Cardiac muscle cell (in vitro differentiated cells and primary cell): ENCODE data around the gene ADH5. TPM values are rescaled to one million over a fixed set of nuclear protein-coding genes. Genes with fewer than 3 reads are reported as not detected.

Source experiments
- DNase-seq, 2 donors: peaks; one replicate each; pipeline versions ENCODE4 v3.0.0 to v3.0.0-alpha.2; 2010 to 2017; ENCODE audit warnings: low read depth in 1 of 2, low spot score in 1 of 2
- H3K27ac ChIP-seq: fragments of 200-600 bp; sonication (generic); 2 replicates; pipeline ENCODE4 v1.5.1; 2016
- H3K27me3 ChIP-seq: fragments of 200-600 bp; sonication (generic); 2 replicates; pipeline ENCODE4 v1.6.0; 2016; ENCODE audit warnings: control low read depth
- H3K36me3 ChIP-seq: fragments of 200-600 bp; sonication (generic); 2 replicates; pipeline ENCODE4 v1.5.1; 2016; ENCODE audit warnings: control low read depth
- H3K4me1 ChIP-seq: fragments of 200-600 bp; sonication (generic); 2 replicates; pipeline ENCODE4 v1.8.1; 2017; ENCODE audit warnings: low read depth, mild to moderate bottlenecking, mixed run types
- H3K4me3 ChIP-seq: fragments of 200-600 bp; sonication (generic); 2 replicates; pipeline ENCODE4 v1.5.1; 2016; ENCODE audit warnings: mild to moderate bottlenecking
- H3K9me3 ChIP-seq: fragments of 200-600 bp; sonication (generic); 2 replicates; pipeline ENCODE4 v1.5.1; 2017; ENCODE audit warnings: low read depth, mild to moderate bottlenecking, control low read depth
- CTCF ChIP-seq: IDR thresholded peaks from 2 replicates; pipeline ENCODE4 v1.5.1; 2012; ENCODE audit warnings: low read depth, mild to moderate bottlenecking, low read length
- polyA plus RNA-seq: library from polyadenylated mRNA; unstranded; fragments of >200 nt; fragmentation: Nextera tagmentation; extraction: Ambion mirVana; gene quantifications from 2 replicates; pipeline ENCODE4 v1.2.1, GENCODE V29; 2016
- total RNA-seq: library from RNA; depleted of rRNA; stranded (reverse); fragments of >200 nt; gene quantifications from 2 replicates; pipeline ENCODE4 v1.2.3, GENCODE V29; 2016

The ADH5 gene
- total and polyA plus RNA-seq, 2 experiments from 2014 or later, result 148 to 177 TPM

- Histone ChIP-seq H3K36me3 (peaks cover 17% of the 10 kb centered on the region), H3K27me3 (no peaks in the 10 kb centered on the region), H3K9me3 (no peaks in the 10 kb centered on the region), H3K4me1 (peaks cover 25% of the 10 kb centered on the region), H3K4me3 (no peak overlapping the region), H3K27ac (no peak overlapping the region)
- DNase-seq, result no peak
- no peak for TF ChIP-seq CTCF
These were observed 29.0 kb downstream of the ADH5 start for GRCh38 chr4:99059550-99059949.

GRCh38 chr4:99058228-99058627, 30.4 kb downstream of the ADH5 start:
- peaks cover 25% of the 10 kb centered on the region for H3K4me1 ChIP-seq
- no peaks in the 10 kb centered on the region for H3K9me3 ChIP-seq
- H3K4me3 ChIP-seq, result no peak overlapping the region
- no peaks in the 10 kb centered on the region for H3K27me3 ChIP-seq
- TF ChIP-seq CTCF, result no peak
- DNase-seq, result no peak
- H3K36me3 ChIP-seq, result peaks cover 17% of the 10 kb centered on the region
- no peak overlapping the region for H3K27ac ChIP-seq

GRCh38 chr4:99054428-99054994, 34.1 kb downstream of the ADH5 start:
- TF ChIP-seq CTCF, result no peak
- H3K36me3 ChIP-seq, result peaks cover 25% of the 10 kb centered on the region
- no peak for DNase-seq

GRCh38 chr4:99052902-99053301, 35.7 kb downstream of the ADH5 start:
- peaks cover 5% of the 10 kb centered on the region for H3K4me1 ChIP-seq
- no peak overlapping the region for H3K27ac ChIP-seq
- H3K4me3 ChIP-seq, result no peak overlapping the region
- no peaks in the 10 kb centered on the region for H3K27me3 ChIP-seq
- no peaks in the 10 kb centered on the region for H3K9me3 ChIP-seq
- DNase-seq, result no peak
- H3K36me3 ChIP-seq, result peaks cover 31% of the 10 kb centered on the region
- no peak for TF ChIP-seq CTCF

More at GRCh38 chr4:99054428-99054994, 34.1 kb downstream of the ADH5 start:
- peak overlapping the region; percentile 25 for H3K27ac ChIP-seq
- peaks cover 5% of the 10 kb centered on the region for H3K4me1 ChIP-seq
- no peak overlapping the region for H3K4me3 ChIP-seq
- H3K9me3 ChIP-seq, result no peaks in the 10 kb centered on the region
- H3K27me3 ChIP-seq, result no peaks in the 10 kb centered on the region

GRCh38 chr4:99047710-99048109, 40.9 kb downstream of the ADH5 start:
- Histone ChIP-seq H3K36me3 (peaks cover 37% of the 10 kb centered on the region), H3K4me1 (no peaks in the 10 kb centered on the region), H3K9me3 (no peaks in the 10 kb centered on the region), H3K27ac (peak overlapping the region; percentile 32), H3K27me3 (no peaks in the 10 kb centered on the region), H3K4me3 (no peak overlapping the region)
- no peak for DNase-seq
- no peak for TF ChIP-seq CTCF

- no peak overlapping the region for H3K4me3 ChIP-seq
- H3K36me3 ChIP-seq, result peaks cover 14% of the 10 kb centered on the region
- H3K4me1 ChIP-seq, result no peaks in the 10 kb centered on the region
- no peak overlapping the region for H3K27ac ChIP-seq
- DNase-seq, result peak in 1 of 2 donors; percentile 10
- no peak for TF ChIP-seq CTCF
- no peaks in the 10 kb centered on the region for H3K27me3 ChIP-seq
- H3K9me3 ChIP-seq, result no peaks in the 10 kb centered on the region
These were observed 45.2 kb downstream of the ADH5 start for GRCh38 chr4:99043346-99043745.
